Measurements from ENCODE around the gene MYDGF. TPM values are rescaled to one million over a fixed set of nuclear protein-coding genes. Genes with fewer than 3 reads are reported as not detected.

The MYDGF gene
- total and polyA plus RNA-seq, 2 of the 13 experiments (the other 11 are each of a cell fraction or from before 2014, with no cell fraction given): 116 to 198 TPM

DNA sequence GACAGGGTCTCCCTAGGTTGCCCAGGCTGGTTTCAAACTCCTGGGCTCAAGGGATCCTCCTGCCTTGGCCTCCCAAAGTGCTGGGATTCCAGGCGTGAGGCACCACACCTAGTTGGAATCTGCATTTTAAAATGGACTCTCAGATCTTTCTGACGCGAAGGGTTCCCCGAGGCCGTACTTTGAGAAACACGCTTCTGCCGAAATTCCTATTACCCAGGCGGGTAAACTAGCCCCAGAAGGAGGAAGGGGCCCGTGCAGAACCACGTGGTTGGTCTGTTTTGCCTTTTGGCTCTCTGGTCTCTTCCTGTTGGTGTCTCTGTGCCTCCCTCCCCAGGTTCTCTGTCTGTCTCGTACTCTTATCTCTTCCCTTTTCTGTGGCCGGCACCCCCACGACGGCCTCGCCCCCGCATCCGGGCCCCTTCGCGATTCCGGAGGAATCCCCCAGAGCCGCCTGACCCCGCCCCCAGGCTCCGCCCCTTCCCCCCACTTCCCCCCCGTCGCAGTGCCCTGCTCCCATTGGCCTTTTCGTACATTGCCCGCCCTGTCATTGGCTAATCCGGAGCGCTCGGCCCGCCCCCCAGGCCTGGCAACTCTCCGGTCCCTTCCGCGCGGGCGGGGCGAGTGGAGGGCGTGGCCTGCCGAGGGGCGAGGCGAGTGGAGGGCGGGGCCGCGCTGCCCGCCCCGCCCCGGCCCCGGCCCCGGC, 31.2 kb downstream of the MYDGF start, which contains the start of gene TNFAIP8L1 (continued):
- TF ChIP-seq, protein P1, sequence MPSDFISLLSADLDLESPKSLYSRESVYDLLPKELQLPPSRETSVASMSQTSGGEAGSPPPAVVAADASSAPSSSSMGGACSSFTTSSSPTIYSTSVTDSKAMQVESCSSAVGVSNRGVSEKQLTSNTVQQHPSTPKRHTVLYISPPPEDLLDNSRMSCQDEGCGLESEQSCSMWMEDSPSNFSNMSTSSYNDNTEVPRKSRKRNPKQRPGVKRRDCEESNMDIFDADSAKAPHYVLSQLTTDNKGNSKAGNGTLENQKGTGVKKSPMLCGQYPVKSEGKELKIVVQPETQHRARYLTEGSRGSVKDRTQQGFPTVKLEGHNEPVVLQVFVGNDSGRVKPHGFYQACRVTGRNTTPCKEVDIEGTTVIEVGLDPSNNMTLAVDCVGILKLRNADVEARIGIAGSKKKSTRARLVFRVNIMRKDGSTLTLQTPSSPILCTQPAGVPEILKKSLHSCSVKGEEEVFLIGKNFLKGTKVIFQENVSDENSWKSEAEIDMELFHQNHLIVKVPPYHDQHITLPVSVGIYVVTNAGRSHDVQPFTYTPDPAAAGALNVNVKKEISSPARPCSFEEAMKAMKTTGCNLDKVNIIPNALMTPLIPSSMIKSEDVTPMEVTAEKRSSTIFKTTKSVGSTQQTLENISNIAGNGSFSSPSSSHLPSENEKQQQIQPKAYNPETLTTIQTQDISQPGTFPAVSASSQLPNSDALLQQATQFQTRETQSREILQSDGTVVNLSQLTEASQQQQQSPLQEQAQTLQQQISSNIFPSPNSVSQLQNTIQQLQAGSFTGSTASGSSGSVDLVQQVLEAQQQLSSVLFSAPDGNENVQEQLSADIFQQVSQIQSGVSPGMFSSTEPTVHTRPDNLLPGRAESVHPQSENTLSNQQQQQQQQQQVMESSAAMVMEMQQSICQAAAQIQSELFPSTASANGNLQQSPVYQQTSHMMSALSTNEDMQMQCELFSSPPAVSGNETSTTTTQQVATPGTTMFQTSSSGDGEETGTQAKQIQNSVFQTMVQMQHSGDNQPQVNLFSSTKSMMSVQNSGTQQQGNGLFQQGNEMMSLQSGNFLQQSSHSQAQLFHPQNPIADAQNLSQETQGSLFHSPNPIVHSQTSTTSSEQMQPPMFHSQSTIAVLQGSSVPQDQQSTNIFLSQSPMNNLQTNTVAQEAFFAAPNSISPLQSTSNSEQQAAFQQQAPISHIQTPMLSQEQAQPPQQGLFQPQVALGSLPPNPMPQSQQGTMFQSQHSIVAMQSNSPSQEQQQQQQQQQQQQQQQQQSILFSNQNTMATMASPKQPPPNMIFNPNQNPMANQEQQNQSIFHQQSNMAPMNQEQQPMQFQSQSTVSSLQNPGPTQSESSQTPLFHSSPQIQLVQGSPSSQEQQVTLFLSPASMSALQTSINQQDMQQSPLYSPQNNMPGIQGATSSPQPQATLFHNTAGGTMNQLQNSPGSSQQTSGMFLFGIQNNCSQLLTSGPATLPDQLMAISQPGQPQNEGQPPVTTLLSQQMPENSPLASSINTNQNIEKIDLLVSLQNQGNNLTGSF (CRISPR knock-in tag; IDR thresholded peaks at IDR 0.05): no peak
- TF ChIP-seq ZBTB39 (CRISPR knock-in tag; IDR thresholded peaks at IDR 0.05): no peak
- TF ChIP-seq MTA3 (CRISPR knock-in tag; IDR thresholded peaks at IDR 0.05): no peak
- TF ChIP-seq PATZ1 (CRISPR knock-in tag; IDR thresholded peaks at IDR 0.05): peak; percentile 93
- TF ChIP-seq SNRNP70 (IDR thresholded peaks at IDR 0.05; ENCODE audit: low read depth, low read length): no peak
- peak; percentile 20; the same call in 1 of the 2 replicates for TF ChIP-seq RAD51 (IDR thresholded peaks at IDR 0.05; ENCODE audit: borderline replicate concordance)
- no peak for TF ChIP-seq PCBP2 (optimal IDR thresholded peaks at IDR 0.05; ENCODE audit: low read depth, low read length, poor library complexity, severe bottlenecking)
- TF ChIP-seq, protein P2, sequence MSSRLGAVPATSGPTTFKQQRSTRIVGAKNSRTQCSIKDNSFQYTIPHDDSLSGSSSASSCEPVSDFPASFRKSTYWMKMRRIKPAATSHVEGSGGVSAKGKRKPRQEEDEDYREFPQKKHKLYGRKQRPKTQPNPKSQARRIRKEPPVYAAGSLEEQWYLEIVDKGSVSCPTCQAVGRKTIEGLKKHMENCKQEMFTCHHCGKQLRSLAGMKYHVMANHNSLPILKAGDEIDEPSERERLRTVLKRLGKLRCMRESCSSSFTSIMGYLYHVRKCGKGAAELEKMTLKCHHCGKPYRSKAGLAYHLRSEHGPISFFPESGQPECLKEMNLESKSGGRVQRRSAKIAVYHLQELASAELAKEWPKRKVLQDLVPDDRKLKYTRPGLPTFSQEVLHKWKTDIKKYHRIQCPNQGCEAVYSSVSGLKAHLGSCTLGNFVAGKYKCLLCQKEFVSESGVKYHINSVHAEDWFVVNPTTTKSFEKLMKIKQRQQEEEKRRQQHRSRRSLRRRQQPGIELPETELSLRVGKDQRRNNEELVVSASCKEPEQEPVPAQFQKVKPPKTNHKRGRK (CRISPR knock-in tag; IDR thresholded peaks at IDR 0.05): no peak
- 0 out of 2 replicates have a peak, but pooled peaks have one; percentile 33 for TF ChIP-seq KAT8 (CRISPR knock-in tag; IDR thresholded peaks at IDR 0.05)
- TF ChIP-seq ZBTB25 (CRISPR knock-in tag; IDR thresholded peaks at IDR 0.05): no peak
- no peak for TF ChIP-seq HNRNPK (IDR thresholded peaks at IDR 0.05; ENCODE audit: low read depth, low read length, poor library complexity, severe bottlenecking)
- peak; percentile 98 for TF ChIP-seq ZNF7 (CRISPR knock-in tag; IDR thresholded peaks at IDR 0.05)
- no peak for TF ChIP-seq SIN3B (IDR thresholded peaks at IDR 0.05; ENCODE audit: low read length)
- TF ChIP-seq ZSCAN12 (CRISPR knock-in tag; IDR thresholded peaks at IDR 0.05): no peak
- no peak for TF ChIP-seq TOPORS (CRISPR knock-in tag; IDR thresholded peaks at IDR 0.05)
- no peak for TF ChIP-seq ZNF354B (CRISPR knock-in tag; IDR thresholded peaks at IDR 0.05)
- no peak for TF ChIP-seq MIXL1 (CRISPR knock-in tag; IDR thresholded peaks at IDR 0.05)
- TF ChIP-seq ARNTL (CRISPR knock-in tag; IDR thresholded peaks at IDR 0.05): peak; percentile 52; the same call in 1 of the 2 replicates

Measured in HepG2 (cell line).